ENCODE measurements around the gene VN1R2.
"Not testable (repeated sequence)": the region's sequence is repeated elsewhere in the genome, so short reads cannot be mapped to it uniquely, and the experiment has no call there.

Gene VN1R2

GRCh38 chr19:53257715-53258342, at the start of gene VN1R2:
Gene VN1R2, plus strand, starts transcription at chr19:53258292. Its CDS starts 84 bp downstream, at chr19:53258376.
- not testable (repeated sequence) for DNase-seq

GRCh38 chr19:53211554-53211953, 46.5 kb upstream of the VN1R2 start:
- not testable (repeated sequence) for DNase-seq

- DNase-seq: no peak
These were observed 45.3 kb upstream of the VN1R2 start for GRCh38 chr19:53212703-53213320.

- not testable (repeated sequence) for DNase-seq
These were observed 35.4 kb upstream of the VN1R2 start for GRCh38 chr19:53222716-53223115.

GRCh38 chr19:53224606-53225005, 33.5 kb upstream of the VN1R2 start:
- DNase-seq: no peak

GRCh38 chr19:53237114-53237777, 20.8 kb upstream of the VN1R2 start:
- no peak for DNase-seq

- no peak for DNase-seq
These were observed 11.6 kb upstream of the VN1R2 start for GRCh38 chr19:53246498-53246897.

GRCh38 chr19:53254411-53255341, 3.4 kb upstream of the VN1R2 start, which contains the start of gene ZNF677:
Gene ZNF677, minus strand, starts transcription at chr19:53254873. Its CDS starts 3,323 bp downstream, at chr19:53251550.
- peak; percentile 90 for DNase-seq

- not testable (repeated sequence) for DNase-seq
These were observed 9.5 kb downstream of the VN1R2 start, which contains the start of gene VN1R4 for GRCh38 chr19:53267623-53268022. Gene VN1R4, minus strand, starts transcription at chr19:53267723. Its CDS starts 58 bp downstream, at chr19:53267665.

GRCh38 chr19:53269861-53270260, 11.8 kb downstream of the VN1R2 start:
- DNase-seq: not testable (repeated sequence)

- DNase-seq: no peak
These were observed 14.0 kb downstream of the VN1R2 start for GRCh38 chr19:53272044-53272443.

GRCh38 chr19:53275480-53275879, 17.4 kb downstream of the VN1R2 start:
- DNase-seq: no peak

GRCh38 chr19:53281947-53282346, 23.9 kb downstream of the VN1R2 start:
- DNase-seq: not testable (repeated sequence)

GRCh38 chr19:53285087-53285486, 27.0 kb downstream of the VN1R2 start:
- no peak for DNase-seq

GRCh38 chr19:53290758-53291549, 32.9 kb downstream of the VN1R2 start:
- DNase-seq: no peak

GRCh38 chr19:53294786-53295441, 36.8 kb downstream of the VN1R2 start:
- no peak for DNase-seq

GRCh38 chr19:53301341-53301740, 43.2 kb downstream of the VN1R2 start:
- not testable (repeated sequence) for DNase-seq

GRCh38 chr19:53308339-53308811, 50.3 kb downstream of the VN1R2 start:
- no peak for DNase-seq

Data from activated effector memory CD4-positive, alpha-beta T cell treated with anti-CD3 and anti-CD28 coated beads, Interleukin-2, amount 50 U/mL, for 16 hours (primary cell).